Type B pancreatic cell (in vitro differentiated cells): ENCODE data around the gene WDR5B. TPM values are rescaled to one million over a fixed set of nuclear protein-coding genes. Genes with fewer than 3 reads are reported as not detected.
"Not testable (repeated sequence)": the region's sequence is repeated elsewhere in the genome, so short reads cannot be mapped to it uniquely, and the experiment has no call there.

Experiments used
- DNase-seq: peaks from one replicate; pipeline ENCODE4 v3.0.0; 2021; ENCODE audit warnings: mixed read lengths; ENCODE audit not compliant: unreplicated experiment; ENCODE audit errors: extremely low spot score
- H3K27ac Mint-ChIP-seq: 2 replicates; pipeline ENCODE4 v1.8.0; 2021; ENCODE audit warnings: mild to moderate bottlenecking, mixed read lengths
- H3K27me3 Mint-ChIP-seq: 2 replicates; pipeline ENCODE4 v1.8.0; 2021; ENCODE audit warnings: mixed read lengths
- H3K36me3 Mint-ChIP-seq: 2 replicates; pipeline ENCODE4 v1.8.0; 2021; ENCODE audit warnings: mixed read lengths
- H3K4me1 Mint-ChIP-seq: one replicate; pipeline ENCODE4 v1.8.0; 2021; ENCODE audit warnings: mixed read lengths; ENCODE audit not compliant: unreplicated experiment
- H3K4me3 Mint-ChIP-seq: 2 replicates; pipeline ENCODE4 v1.8.0; 2021; ENCODE audit warnings: mild to moderate bottlenecking, mixed read lengths
- H3K9me3 Mint-ChIP-seq: 2 replicates; pipeline ENCODE4 v1.8.0; 2021; ENCODE audit warnings: mixed read lengths
- CTCF ChIP-seq: fragments of 200-600 bp; sonication (generic); conservative IDR thresholded peaks from 2 replicates; pipeline ENCODE4 v1.5.0; 2021; ENCODE audit warnings: antibody characterized with exemption, mild to moderate bottlenecking
- total RNA-seq: library from RNA; stranded (reverse); gene quantifications from 2 replicates; pipeline ENCODE4 v1.2.1, GENCODE V29; 2021; ENCODE audit warnings: low replicate concordance

The WDR5B gene
- total RNA-seq, 1 donor from 2014 or later, result 8.2 TPM

DNA sequence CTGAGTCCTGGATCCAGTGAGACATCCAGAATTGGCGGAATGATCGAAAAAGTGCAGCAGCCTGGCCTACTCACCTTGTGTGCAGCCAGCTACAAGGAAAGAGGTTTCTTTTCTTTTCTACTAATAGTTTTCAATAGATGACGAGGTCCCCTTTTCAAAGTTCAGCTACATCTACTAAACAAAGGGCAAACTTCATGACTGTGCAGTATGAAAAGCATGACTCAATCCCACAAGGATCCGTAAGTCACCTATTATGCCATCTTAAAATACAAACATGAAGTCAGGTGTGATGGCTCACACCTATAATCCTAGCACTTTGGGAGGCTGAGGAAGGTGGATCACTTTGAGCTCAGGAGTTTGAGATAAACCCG, 49.5 kb downstream of the WDR5B start:
- H3K27me3 Mint-ChIP-seq, result no peaks in the 10 kb centered on the region
- no peak for TF ChIP-seq CTCF
- peak overlapping the region; percentile 5 for H3K27ac Mint-ChIP-seq
- H3K4me1 Mint-ChIP-seq, result no peaks in the 10 kb centered on the region
- no peaks in the 10 kb centered on the region for H3K9me3 Mint-ChIP-seq
- no peak for DNase-seq
- no peak overlapping the region for H3K4me3 Mint-ChIP-seq
- peaks cover 23% of the 10 kb centered on the region for H3K36me3 Mint-ChIP-seq

- DNase-seq, result not testable (repeated sequence)
Observed at GRCh38 chr3:122365582-122366378, 50.1 kb downstream of the WDR5B start.

GRCh38 chr3:122365073-122365472, 50.8 kb downstream of the WDR5B start:
- no peak overlapping the region for H3K4me3 Mint-ChIP-seq
- no peaks in the 10 kb centered on the region for H3K27me3 Mint-ChIP-seq
- H3K36me3 Mint-ChIP-seq, result peaks cover 23% of the 10 kb centered on the region
- no peaks in the 10 kb centered on the region for H3K4me1 Mint-ChIP-seq
- no peak for DNase-seq
- no peak for TF ChIP-seq CTCF
- peak overlapping the region; percentile 83 for H3K27ac Mint-ChIP-seq
- H3K9me3 Mint-ChIP-seq, result no peaks in the 10 kb centered on the region

More at GRCh38 chr3:122365582-122366378, 50.1 kb downstream of the WDR5B start:
- not testable (repeated sequence) for H3K4me1 Mint-ChIP-seq, H3K9me3 Mint-ChIP-seq, H3K27me3 Mint-ChIP-seq
- Mint-ChIP-seq H3K27ac (peak overlapping the region; percentile 83), H3K4me3 (peak overlapping the region; percentile 23), H3K36me3 (peaks cover 23% of the 10 kb centered on the region)

GRCh38 chr3:122364490-122364889, 51.4 kb downstream of the WDR5B start:
- Mint-ChIP-seq H3K36me3 (peaks cover 23% of the 10 kb centered on the region), H3K27me3 (no peaks in the 10 kb centered on the region), H3K9me3 (no peaks in the 10 kb centered on the region), H3K4me3 (peak overlapping the region; percentile 12), H3K4me1 (no peaks in the 10 kb centered on the region), H3K27ac (peak overlapping the region; percentile 83)
- TF ChIP-seq CTCF, result no peak
- DNase-seq, result no peak

Other genes starting within 250 kb of the WDR5B start
- gene CASR, start 232.4 kb downstream of the WDR5B start, total RNA-seq, result 0.87 and 4.4 TPM in 2 replicates
- gene CSTA, start 90.8 kb downstream of the WDR5B start, total RNA-seq, result 39.5 and 99.3 TPM in 2 replicates
- 39.8 and 44.9 TPM in 2 replicates for gene MIX23, start 32.8 kb downstream of the WDR5B start, total RNA-seq
- gene FAM162A, start 31.9 kb downstream of the WDR5B start, total RNA-seq, result 68.8 and 230 TPM in 2 replicates
- 63.9 and 67.7 TPM in 2 replicates for gene KPNA1, start 98.9 kb upstream of the WDR5B start, total RNA-seq
- 11.1 and 23.0 TPM in 2 replicates for gene PARP9, start 148.2 kb upstream of the WDR5B start, total RNA-seq
- gene DTX3L, start 148.3 kb upstream of the WDR5B start, total RNA-seq, result 17.3 and 34.9 TPM in 2 replicates
- 0.26 and 0.29 TPM in 2 replicates for gene PARP15, start 161.6 kb upstream of the WDR5B start, total RNA-seq